HUES6 (cell line): Measurements from ENCODE around the gene PRSS22.
A peak's percentile ranks its signal among the peaks of the same experiment; 100 is the strongest.

Experiments
- H3K27ac ChIP-seq: 2 replicates; pipeline ENCODE4 v1.7.0; 2013; ENCODE audit warnings: low read depth, mild to moderate bottlenecking, low read length, inconsistent platforms
- H3K27me3 ChIP-seq: 2 replicates; pipeline ENCODE4 v1.6.1; 2013; ENCODE audit warnings: low read length; ENCODE audit not compliant: control insufficient read depth, insufficient read depth
- H3K36me3 ChIP-seq: 2 replicates; pipeline ENCODE4 v1.6.1; 2013; ENCODE audit warnings: low read length; ENCODE audit not compliant: control insufficient read depth, insufficient read depth
- H3K4me1 ChIP-seq: 2 replicates; pipeline ENCODE4 v1.6.1; 2013; ENCODE audit warnings: low read length; ENCODE audit not compliant: control insufficient read depth, insufficient read depth
- H3K4me3 ChIP-seq: 2 replicates; pipeline ENCODE4 v1.5.1; 2013; ENCODE audit warnings: low read depth, low read length
- H3K9ac ChIP-seq: one replicate; pipeline ENCODE4 v1.6.1; 2013; ENCODE audit warnings: mild to moderate bottlenecking, low read length
- H3K9me3 ChIP-seq: 2 replicates; pipeline ENCODE4 v1.6.1; 2013; ENCODE audit warnings: low read depth, low read length; ENCODE audit not compliant: control insufficient read depth, insufficient read depth

The PRSS22 gene

GRCh38 chr16:2858245-2859025 lies 465 bp upstream of the PRSS22 start:
- peak overlapping the region; percentile 59 for H3K4me3 ChIP-seq
- no peak overlapping the region for H3K9ac ChIP-seq
- H3K27me3 ChIP-seq: peaks cover 28% of the 10 kb centered on the region

GRCh38 chr16:2856686-2857450 lies 1.1 kb downstream of the PRSS22 start:
- Histone ChIP-seq H3K4me3 (peak overlapping the region; percentile 59), H3K9me3 (peaks cover 35% of the 10 kb centered on the region), H3K27ac (no peak overlapping the region), H3K4me1 (no peaks in the 10 kb centered on the region; the same call in 1 of the 2 replicates), H3K27me3 (peaks cover 28% of the 10 kb centered on the region), H3K9ac (no peak overlapping the region), H3K36me3 (no peaks in the 10 kb centered on the region)

More at GRCh38 chr16:2858245-2859025, 465 bp upstream of the PRSS22 start:
- H3K4me1 ChIP-seq: no peaks in the 10 kb centered on the region; the same call in 1 of the 2 replicates
- peaks cover 34% of the 10 kb centered on the region for H3K9me3 ChIP-seq
- no peaks in the 10 kb centered on the region for H3K36me3 ChIP-seq
- H3K27ac ChIP-seq: no peak overlapping the region

GRCh38 chr16:2856061-2856670 lies 1.8 kb downstream of the PRSS22 start:
- H3K4me1 ChIP-seq: no peaks in the 10 kb centered on the region; the same call in 1 of the 2 replicates
- H3K27me3 ChIP-seq: peaks cover 28% of the 10 kb centered on the region
- no peaks in the 10 kb centered on the region for H3K36me3 ChIP-seq
- H3K27ac ChIP-seq: no peak overlapping the region
- H3K9me3 ChIP-seq: peaks cover 31% of the 10 kb centered on the region
- no peak overlapping the region for H3K9ac ChIP-seq
- H3K4me3 ChIP-seq: no peak overlapping the region

GRCh38 chr16:2855536-2855935 lies 2.4 kb downstream of the PRSS22 start:
- H3K4me1 ChIP-seq: no peaks in the 10 kb centered on the region; the same call in 1 of the 2 replicates
- no peak overlapping the region for H3K4me3 ChIP-seq
- peaks cover 28% of the 10 kb centered on the region for H3K27me3 ChIP-seq
- H3K27ac ChIP-seq: no peak overlapping the region
- H3K36me3 ChIP-seq: no peaks in the 10 kb centered on the region
- no peak overlapping the region for H3K9ac ChIP-seq
- H3K9me3 ChIP-seq: peaks cover 25% of the 10 kb centered on the region

GRCh38 chr16:2854700-2855309 lies 3.2 kb downstream of the PRSS22 start:
- H3K36me3 ChIP-seq: no peaks in the 10 kb centered on the region
- H3K27ac ChIP-seq: no peak overlapping the region
- H3K9me3 ChIP-seq: peaks cover 18% of the 10 kb centered on the region
- no peaks in the 10 kb centered on the region; the same call in 1 of the 2 replicates for H3K4me1 ChIP-seq
- no peak overlapping the region for H3K4me3 ChIP-seq
- peaks cover 27% of the 10 kb centered on the region for H3K27me3 ChIP-seq
- no peak overlapping the region for H3K9ac ChIP-seq

- Histone ChIP-seq H3K36me3 (no peaks in the 10 kb centered on the region), H3K9ac (no peak overlapping the region), H3K9me3 (peaks cover 15% of the 10 kb centered on the region), H3K27me3 (peaks cover 24% of the 10 kb centered on the region), H3K4me3 (no peak overlapping the region), H3K4me1 (no peaks in the 10 kb centered on the region; the same call in 1 of the 2 replicates), H3K27ac (no peak overlapping the region)
Measured at GRCh38 chr16:2853531-2854073, 4.4 kb downstream of the PRSS22 start.

GRCh38 chr16:2852731-2853507 lies 5.1 kb downstream of the PRSS22 start:
- no peak overlapping the region for H3K27ac ChIP-seq
- no peak overlapping the region for H3K4me3 ChIP-seq
- peaks cover 15% of the 10 kb centered on the region for H3K9me3 ChIP-seq
- H3K36me3 ChIP-seq: no peaks in the 10 kb centered on the region
- peaks cover 17% of the 10 kb centered on the region for H3K27me3 ChIP-seq
- no peaks in the 10 kb centered on the region; the same call in 1 of the 2 replicates for H3K4me1 ChIP-seq
- no peak overlapping the region for H3K9ac ChIP-seq

GRCh38 chr16:2852003-2852730 lies 5.8 kb downstream of the PRSS22 start:
- no peak overlapping the region for H3K9ac ChIP-seq
- no peak overlapping the region for H3K27ac ChIP-seq
- H3K9me3 ChIP-seq: peaks cover 15% of the 10 kb centered on the region
- H3K4me3 ChIP-seq: no peak overlapping the region
- no peaks in the 10 kb centered on the region for H3K4me1 ChIP-seq
- no peaks in the 10 kb centered on the region for H3K36me3 ChIP-seq
- H3K27me3 ChIP-seq: peaks cover 10% of the 10 kb centered on the region; the same call in 1 of the 2 replicates

- no peak overlapping the region for H3K27ac ChIP-seq
- H3K27me3 ChIP-seq: peaks cover 6% of the 10 kb centered on the region; the same call in 1 of the 2 replicates
- no peaks in the 10 kb centered on the region for H3K36me3 ChIP-seq
- no peak overlapping the region for H3K4me3 ChIP-seq
- H3K4me1 ChIP-seq: 0 out of 2 replicates have a peak, but pooled peaks cover 4% of the 10 kb centered on the region
- H3K9me3 ChIP-seq: peaks cover 8% of the 10 kb centered on the region; the same call in 1 of the 2 replicates
- H3K9ac ChIP-seq: no peak overlapping the region
Measured at GRCh38 chr16:2848933-2849725, 8.8 kb downstream of the PRSS22 start.
